Measurements from ENCODE around the gene CNGA3. TPM values are rescaled to one million over a fixed set of nuclear protein-coding genes. Genes with fewer than 3 reads are reported as not detected.

The CNGA3 gene
- total and polyA plus RNA-seq, 2 experiments from 2014 or later: not detected

- Histone ChIP-seq H3K4me1 (ENCODE audit: insufficient read depth) (peaks cover 10% of the 10 kb centered on the region), H3K9me2 (ENCODE audit: insufficient read depth) (0 out of 2 replicates have a peak, but pooled peaks cover 3% of the 10 kb centered on the region), H3F3A (replicated peaks; ENCODE audit: low read depth) (no peaks in the 10 kb centered on the region), H3K27me3 (ENCODE audit: insufficient read depth) (no peaks in the 10 kb centered on the region), H3K4me2 (no peak overlapping the region), H4K20me1 (replicated peaks; ENCODE audit: insufficient read depth) (no peaks in the 10 kb centered on the region), H3K36me3 (ENCODE audit: insufficient read depth) (0 out of 2 replicates have a peak, but pooled peaks cover 3% of the 10 kb centered on the region), H3K27ac (ENCODE audit: low read depth) (no peak overlapping the region), H3K79me2 (replicated peaks; ENCODE audit: insufficient read depth) (no peaks in the 10 kb centered on the region), H2AFZ (peak overlapping the region; percentile 56; the same call in 1 of the 2 replicates), H3K4me3 (no peak overlapping the region)
- Mint-ChIP-seq H3K9me3 (peaks cover 18% of the 10 kb centered on the region), H3K36me3 (ENCODE audit: low read depth) (peaks cover 17% of the 10 kb centered on the region), H3K4me1 (peaks cover 28% of the 10 kb centered on the region), H3K27me3 (ENCODE audit: insufficient read depth, low read depth, poor library complexity) (peaks cover 8% of the 10 kb centered on the region), H3K27ac (no peak overlapping the region), H3K4me3 (no peak overlapping the region)
- no peak for DNase-seq (ENCODE audit: low spot score)
- no peak for ATAC-seq
- no peak for TF ChIP-seq ZNF462 (CRISPR knock-in tag; IDR thresholded peaks at IDR 0.05)
- no peak for TF ChIP-seq ZNF331 (CRISPR knock-in tag; IDR thresholded peaks at IDR 0.05; ENCODE audit: low read depth)
- no peak for TF ChIP-seq EZH2 (IDR thresholded peaks at IDR 0.05; ENCODE audit: low read depth, unreplicated experiment)
- no peak for TF ChIP-seq JUNB (IDR thresholded peaks at IDR 0.05; ENCODE audit: unreplicated experiment)
- no peak for TF ChIP-seq POLR2AphosphoS5 (IDR thresholded peaks at IDR 0.05; ENCODE audit: low read depth)
Measured at GRCh38 chr2:98314251-98314650, 32.0 kb upstream of the CNGA3 start.

GRCh38 chr2:98315957-98316356 is 30.3 kb upstream of the CNGA3 start:
- Histone ChIP-seq H3K4me3 (no peak overlapping the region), H3K9me2 (ENCODE audit: insufficient read depth) (0 out of 2 replicates have a peak, but pooled peaks cover 3% of the 10 kb centered on the region), H3K27ac (ENCODE audit: low read depth) (no peak overlapping the region), H3K79me2 (replicated peaks; ENCODE audit: insufficient read depth) (no peaks in the 10 kb centered on the region), H3K36me3 (ENCODE audit: insufficient read depth) (0 out of 2 replicates have a peak, but pooled peaks cover 6% of the 10 kb centered on the region), H2AFZ (no peak overlapping the region), H4K20me1 (replicated peaks; ENCODE audit: insufficient read depth) (no peaks in the 10 kb centered on the region), H3F3A (replicated peaks; ENCODE audit: low read depth) (no peaks in the 10 kb centered on the region), H3K4me2 (no peak overlapping the region), H3K4me1 (ENCODE audit: insufficient read depth) (peaks cover 10% of the 10 kb centered on the region), H3K27me3 (ENCODE audit: insufficient read depth) (no peaks in the 10 kb centered on the region)
- peaks cover 34% of the 10 kb centered on the region for H3K36me3 Mint-ChIP-seq (ENCODE audit: low read depth)
- H3K4me3 Mint-ChIP-seq: no peak overlapping the region
- DNase-seq (ENCODE audit: low spot score): no peak
- no peak overlapping the region for H3K27ac Mint-ChIP-seq
- peaks cover 6% of the 10 kb centered on the region for H3K27me3 Mint-ChIP-seq (ENCODE audit: insufficient read depth, low read depth, poor library complexity)
- peaks cover 35% of the 10 kb centered on the region for H3K9me3 Mint-ChIP-seq
- TF ChIP-seq ZNF331 (CRISPR knock-in tag; IDR thresholded peaks at IDR 0.05; ENCODE audit: low read depth): no peak
- TF ChIP-seq STAT1 (IDR thresholded peaks at IDR 0.05; ENCODE audit: unreplicated experiment): no peak
- no peak for TF ChIP-seq JUNB (IDR thresholded peaks at IDR 0.05; ENCODE audit: unreplicated experiment)
- TF ChIP-seq EZH2 (IDR thresholded peaks at IDR 0.05; ENCODE audit: low read depth, unreplicated experiment): no peak
- TF ChIP-seq REST (IDR thresholded peaks at IDR 0.05; ENCODE audit: unreplicated experiment): no peak
- no peak for TF ChIP-seq CTCF (conservative IDR thresholded peaks at IDR 0.05; ENCODE audit: low read depth in 2 of 2)
- H3K4me1 Mint-ChIP-seq: peaks cover 28% of the 10 kb centered on the region
- no peak for ATAC-seq

All from GM23338 (cell line).